CD4-positive, CD25-positive, alpha-beta regulatory T cell (primary cell): ENCODE data around the gene CYP4F11. TPM values are rescaled to one million over a fixed set of nuclear protein-coding genes. Genes with fewer than 3 reads are reported as not detected.
A peak's percentile ranks its signal among the peaks of the same experiment; 100 is the strongest.
"Not testable (repeated sequence)": the region's sequence is repeated elsewhere in the genome, so short reads cannot be mapped to it uniquely, and the experiment has no call there.

ENCODE experiments used
- ATAC-seq, 2 donors: fragments of 150-1000 bp; cut with Tn5 transposase; one replicate each; pipeline ENCODE4 v1.10.0; 2021; ENCODE audit warnings: low read depth in 2 of 2, moderate number of reproducible peaks in 2 of 2, moderate library complexity in 1 of 2
- DNase-seq, 3 donors: peaks; one replicate each; pipeline versions ENCODE4 v3.0.0 to v3.0.0-alpha.2; 2012 to 2022; ENCODE audit warnings: mixed read lengths in 1 of 3
- H3K27ac ChIP-seq: one replicate; pipeline ENCODE4 v1.7.0; 2013; ENCODE audit warnings: mild to moderate bottlenecking, low read length; ENCODE audit not compliant: insufficient read depth, poor library complexity, severe bottlenecking
- H3K27me3 ChIP-seq: one replicate; pipeline ENCODE4 v1.7.0; 2013; ENCODE audit warnings: low read length; ENCODE audit not compliant: control insufficient read depth, insufficient read depth
- H3K36me3 ChIP-seq: one replicate; pipeline ENCODE4 v1.7.0; 2013; ENCODE audit warnings: mild to moderate bottlenecking, low read length, moderate library complexity; ENCODE audit not compliant: control insufficient read depth, insufficient read depth
- H3K4me1 ChIP-seq: 2 replicates; pipeline ENCODE4 v1.7.0; 2013; ENCODE audit warnings: mild to moderate bottlenecking, low read length; ENCODE audit not compliant: insufficient read depth, control insufficient read depth, poor library complexity, severe bottlenecking
- H3K4me3 ChIP-seq: one replicate; pipeline ENCODE4 v1.7.0; 2013; ENCODE audit warnings: low read depth, mild to moderate bottlenecking, low read length, moderate library complexity
- H3K9me3 ChIP-seq, 2 experiments: 1 replicate in 1 of 2; 2 replicates in 1 of 2; pipeline ENCODE4 v1.7.0; 2013; ENCODE audit warnings: low read length in 2 of 2, mild to moderate bottlenecking in 1 of 2, moderate library complexity in 1 of 2; ENCODE audit not compliant: control insufficient read depth in 2 of 2
- H3K27ac Mint-ChIP-seq, 3 donors: one replicate each; pipeline ENCODE4 v1.8.0; 2020 to 2022; ENCODE audit warnings: mild to moderate bottlenecking in 3 of 3, mixed read lengths in 3 of 3, moderate library complexity in 2 of 3
- H3K27me3 Mint-ChIP-seq: one replicate; pipeline ENCODE4 v1.8.0; 2022; ENCODE audit warnings: mild to moderate bottlenecking, mixed read lengths
- H3K36me3 Mint-ChIP-seq: one replicate; pipeline ENCODE4 v1.8.0; 2020; ENCODE audit warnings: mixed read lengths
- H3K4me1 Mint-ChIP-seq, 4 donors: one replicate each; pipeline ENCODE4 v1.8.0; 2020 to 2022; ENCODE audit warnings: mixed read lengths in 4 of 4, mild to moderate bottlenecking in 1 of 4
- H3K4me3 Mint-ChIP-seq, 4 donors: one replicate each; pipeline ENCODE4 v1.8.0; 2020 to 2022; ENCODE audit warnings: mild to moderate bottlenecking in 4 of 4, mixed read lengths in 4 of 4, moderate library complexity in 3 of 4
- H3K9me3 Mint-ChIP-seq, 7 donors: one replicate each; pipeline ENCODE4 v1.8.0; 2020 to 2022; ENCODE audit warnings: mixed read lengths in 7 of 7, mild to moderate bottlenecking in 3 of 7, moderate library complexity in 2 of 7
- polyA plus RNA-seq, 4 donors: library from polyadenylated mRNA; unstranded; fragments of 300-500 nt; fragmentation: Illumina TruSeq; gene quantifications; one replicate each; pipeline ENCODE4 v1.2.3, GENCODE V29; 2021
- total RNA-seq: library from RNA; stranded (reverse); gene quantifications from one replicate; pipeline ENCODE4 v1.2.3, GENCODE V29; 2022

The CYP4F11 gene
- total and polyA plus RNA-seq, 5 donors from 2014 or later: not detected

DNA sequence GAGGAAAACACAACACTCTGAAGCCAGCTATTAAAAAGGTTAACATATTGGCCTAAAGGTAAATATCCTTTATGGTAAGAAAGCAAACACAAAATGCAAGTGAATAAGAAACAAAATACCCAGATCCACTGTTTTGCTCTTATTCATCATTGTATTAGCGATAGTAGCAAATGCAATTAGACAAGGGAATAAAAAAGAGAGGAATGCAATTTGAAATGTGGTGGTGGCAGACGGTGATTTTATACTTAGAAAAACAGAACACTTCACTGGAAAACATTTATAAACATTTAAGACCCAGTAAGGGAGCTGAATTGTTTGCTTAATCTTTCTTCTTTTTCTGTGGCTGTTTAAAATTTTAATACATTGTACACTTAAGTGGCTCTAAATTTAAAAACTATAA is 19.2 kb downstream of the CYP4F11 start:
- H3K36me3 Mint-ChIP-seq: no peaks in the 10 kb centered on the region
- no peak overlapping the region for H3K4me3 ChIP-seq
- no peak for ATAC-seq
- no peak overlapping the region for H3K4me3 Mint-ChIP-seq
- H3K4me1 ChIP-seq: no peaks in the 10 kb centered on the region
- no peak overlapping the region for H3K27ac Mint-ChIP-seq
- no peaks in the 10 kb centered on the region for H3K36me3 ChIP-seq
- peaks cover 9 to 11% of the 10 kb centered on the region in 2 experiments for H3K9me3 ChIP-seq
- no peak overlapping the region for H3K27ac ChIP-seq
- H3K27me3 ChIP-seq: peaks cover 28% of the 10 kb centered on the region
- DNase-seq: no peak
- H3K27me3 Mint-ChIP-seq: peaks cover 47% of the 10 kb centered on the region
- H3K4me1 Mint-ChIP-seq: peaks cover 0 to 5% (median 3%) of the 10 kb centered on the region in 4 donors
- H3K9me3 Mint-ChIP-seq: peaks cover 0 to 8% (median 6%) of the 10 kb centered on the region in 7 donors

DNA sequence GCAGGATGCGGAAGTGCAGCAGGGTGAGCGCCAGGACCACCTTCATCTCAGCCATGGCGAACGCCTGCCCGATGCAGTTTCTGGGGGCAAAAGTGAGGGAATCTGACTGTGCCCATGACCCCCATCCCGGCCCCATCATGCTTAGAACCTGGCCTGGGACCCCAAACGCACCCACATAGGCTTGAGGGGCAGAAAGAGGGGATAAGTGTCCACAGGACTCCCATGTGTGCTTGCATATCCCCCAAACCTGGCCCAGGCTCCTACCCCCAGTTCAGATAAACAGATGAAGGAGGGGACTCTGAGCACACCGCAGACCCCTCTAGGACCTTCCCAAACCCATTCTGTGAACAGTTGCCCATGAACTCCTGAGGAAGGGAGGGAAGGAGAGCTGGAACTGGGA is 20.5 kb downstream of the CYP4F11 start:
- H3K4me1 Mint-ChIP-seq: peaks cover 0 to 4% (median 1%) of the 10 kb centered on the region in 4 donors
- no peak overlapping the region for H3K4me3 Mint-ChIP-seq
- peaks cover 36% of the 10 kb centered on the region for H3K27me3 ChIP-seq
- H3K4me3 ChIP-seq: no peak overlapping the region
- peaks cover 51% of the 10 kb centered on the region for H3K27me3 Mint-ChIP-seq
- peaks cover 0 to 8% (median 6%) of the 10 kb centered on the region in 7 donors for H3K9me3 Mint-ChIP-seq
- no peak overlapping the region for H3K27ac ChIP-seq
- peaks cover 9 to 11% of the 10 kb centered on the region in 2 experiments for H3K9me3 ChIP-seq
- H3K36me3 Mint-ChIP-seq: no peaks in the 10 kb centered on the region
- ATAC-seq (no peak), DNase-seq (no peak)
- no peak overlapping the region for H3K27ac Mint-ChIP-seq
- H3K36me3 ChIP-seq: no peaks in the 10 kb centered on the region
- H3K4me1 ChIP-seq: no peaks in the 10 kb centered on the region

DNA sequence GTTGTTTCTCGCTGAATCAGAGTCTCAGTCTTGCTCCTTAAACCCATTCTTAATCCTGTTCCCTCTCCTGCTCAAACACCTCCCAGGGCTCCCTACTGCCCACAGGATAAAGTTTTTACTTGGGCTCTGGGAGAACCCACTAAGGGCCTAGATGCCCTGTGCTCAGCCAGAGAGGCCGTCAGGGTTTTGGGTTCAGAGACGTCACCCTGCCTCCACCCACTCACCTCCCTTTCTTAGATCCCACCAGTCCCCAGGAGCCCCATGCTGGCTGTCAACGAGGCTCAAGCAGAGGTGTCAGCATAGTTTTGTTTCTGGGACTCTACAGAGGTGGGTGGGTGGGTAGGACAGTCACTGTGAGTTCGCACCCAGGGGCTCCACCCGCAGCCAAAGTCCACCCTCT is 20.9 kb downstream of the CYP4F11 start:
- Histone ChIP-seq H3K4me1 (no peaks in the 10 kb centered on the region), H3K4me3 (no peak overlapping the region), H3K27me3 (peaks cover 39% of the 10 kb centered on the region), H3K9me3 (peaks cover 9 to 11% of the 10 kb centered on the region in 2 experiments), H3K27ac (no peak overlapping the region), H3K36me3 (no peaks in the 10 kb centered on the region)
- Mint-ChIP-seq H3K27ac (no peak overlapping the region), H3K27me3 (peaks cover 53% of the 10 kb centered on the region), H3K4me1 (peaks cover 0 to 4% (median 1%) of the 10 kb centered on the region in 4 donors), H3K4me3 (no peak overlapping the region), H3K9me3 (peaks cover 0 to 8% (median 6%) of the 10 kb centered on the region in 7 donors), H3K36me3 (no peaks in the 10 kb centered on the region)
- ATAC-seq (no peak), DNase-seq (no peak)

DNA sequence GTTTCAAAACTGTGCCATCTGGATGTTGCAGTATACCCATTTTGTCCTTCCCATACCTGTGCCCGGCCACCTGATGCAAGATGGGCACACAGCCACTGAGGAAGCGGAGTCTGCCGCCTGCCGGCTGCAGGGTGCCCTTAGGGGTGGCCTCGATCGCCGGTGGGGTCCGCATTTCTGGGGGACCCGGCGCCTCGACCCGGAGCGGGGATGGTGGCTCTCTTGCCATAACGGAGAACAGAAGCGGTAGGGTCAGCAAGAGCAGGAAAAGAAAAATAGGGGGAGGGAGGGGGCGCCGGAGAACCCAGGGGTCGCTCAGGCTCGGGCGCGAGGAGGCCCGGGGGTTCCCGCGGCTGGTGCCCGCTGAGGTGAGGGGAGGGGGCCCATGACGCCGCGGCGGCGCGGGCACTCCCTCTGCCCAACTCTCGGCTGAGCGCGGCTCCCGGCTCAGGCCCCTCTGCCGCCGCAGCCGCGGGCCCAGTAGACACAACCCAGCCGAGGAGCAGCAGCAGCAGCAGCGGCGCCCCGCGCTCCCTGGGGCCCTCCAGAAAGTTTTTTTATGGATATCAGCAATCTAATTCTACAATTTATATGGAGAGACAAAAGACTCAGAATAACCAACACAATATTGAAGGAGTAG is 22.6 kb downstream of the CYP4F11 start:
- Histone ChIP-seq H3K4me3 (no peak overlapping the region), H3K36me3 (no peaks in the 10 kb centered on the region), H3K27me3 (peaks cover 43% of the 10 kb centered on the region), H3K27ac (no peak overlapping the region), H3K4me1 (no peaks in the 10 kb centered on the region), H3K9me3 (peaks cover 9 to 11% of the 10 kb centered on the region in 2 experiments)
- no peak overlapping the region for H3K4me3 Mint-ChIP-seq
- DNase-seq (no peak), ATAC-seq (no peak)
- peaks cover 55% of the 10 kb centered on the region for H3K27me3 Mint-ChIP-seq
- H3K9me3 Mint-ChIP-seq: peaks cover 2 to 12% (median 5%) of the 10 kb centered on the region in 7 donors
- peaks cover 0 to 4% (median 1%) of the 10 kb centered on the region in 4 donors for H3K4me1 Mint-ChIP-seq
- no peaks in the 10 kb centered on the region for H3K36me3 Mint-ChIP-seq
- H3K27ac Mint-ChIP-seq: no peak overlapping the region

GRCh38 chr19:15905026-15905425 is 29.3 kb downstream of the CYP4F11 start:
- Histone ChIP-seq H3K9me3 (peaks cover 0 to 7% of the 10 kb centered on the region in 2 experiments), H3K36me3 (no peaks in the 10 kb centered on the region), H3K4me1 (no peaks in the 10 kb centered on the region), H3K27me3 (peaks cover 35% of the 10 kb centered on the region), H3K27ac (no peak overlapping the region), H3K4me3 (no peak overlapping the region)
- peaks cover 71% of the 10 kb centered on the region for H3K27me3 Mint-ChIP-seq
- H3K36me3 Mint-ChIP-seq: no peaks in the 10 kb centered on the region
- DNase-seq (no peak), ATAC-seq (no peak)
- peaks cover 0 to 9% (median 6%) of the 10 kb centered on the region in 4 donors for H3K4me1 Mint-ChIP-seq
- no peak overlapping the region for H3K4me3 Mint-ChIP-seq
- peaks cover 0 to 8% (median 2%) of the 10 kb centered on the region in 7 donors for H3K9me3 Mint-ChIP-seq
- no peak overlapping the region for H3K27ac Mint-ChIP-seq

DNA sequence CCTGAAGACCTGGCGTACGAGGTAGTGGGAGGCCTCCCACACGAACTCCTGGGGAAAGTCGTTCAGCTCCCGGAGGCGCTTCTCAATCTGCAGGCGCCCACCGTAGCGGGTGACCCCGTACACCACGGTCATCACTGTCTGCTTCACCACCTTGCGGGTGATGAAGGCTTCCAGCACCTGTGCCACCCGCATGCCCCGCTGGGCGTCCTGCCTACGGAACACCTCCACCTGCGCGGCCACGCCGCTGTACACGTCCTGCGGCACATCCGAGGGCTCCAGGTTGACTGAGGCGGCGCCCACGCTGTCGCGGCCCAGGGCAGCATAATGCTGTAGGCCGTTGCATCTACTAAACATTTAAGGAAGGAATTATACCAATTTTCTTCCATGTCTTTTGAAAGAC is 31.4 kb downstream of the CYP4F11 start:
- not testable (repeated sequence) for DNase-seq, H3K36me3 ChIP-seq, ATAC-seq, H3K27ac ChIP-seq, H3K4me3 ChIP-seq, H3K4me3 Mint-ChIP-seq, H3K9me3 Mint-ChIP-seq, H3K27ac Mint-ChIP-seq, H3K9me3 ChIP-seq, H3K36me3 Mint-ChIP-seq, H3K4me1 ChIP-seq
- peaks cover 66% of the 10 kb centered on the region for H3K27me3 Mint-ChIP-seq
- H3K4me1 Mint-ChIP-seq: peaks cover 0 to 11% (median 6%) of the 10 kb centered on the region in 4 donors
- peaks cover 24% of the 10 kb centered on the region for H3K27me3 ChIP-seq

GRCh38 chr19:15902254-15902653 is 32.1 kb downstream of the CYP4F11 start:
- Mint-ChIP-seq H3K4me3 (no peak overlapping the region), H3K27ac (no peak overlapping the region), H3K4me1 (peaks cover 0 to 11% (median 6%) of the 10 kb centered on the region in 4 donors), H3K36me3 (no peaks in the 10 kb centered on the region), H3K9me3 (peaks cover 0 to 5% (median 1%) of the 10 kb centered on the region in 7 donors), H3K27me3 (peaks cover 62% of the 10 kb centered on the region)
- DNase-seq: no peak
- Histone ChIP-seq H3K9me3 (peaks cover 0 to 7% of the 10 kb centered on the region in 2 experiments), H3K4me1 (no peaks in the 10 kb centered on the region), H3K27me3 (peaks cover 19% of the 10 kb centered on the region), H3K4me3 (no peak overlapping the region), H3K36me3 (no peaks in the 10 kb centered on the region), H3K27ac (no peak overlapping the region)
- no peak for ATAC-seq

- peaks cover 0 to 7% of the 10 kb centered on the region in 2 experiments for H3K9me3 ChIP-seq
- H3K4me1 Mint-ChIP-seq: peaks cover 0 to 11% (median 6%) of the 10 kb centered on the region in 4 donors
- no peaks in the 10 kb centered on the region for H3K36me3 ChIP-seq
- no peak overlapping the region for H3K27ac Mint-ChIP-seq
- H3K4me3 ChIP-seq: no peak overlapping the region
- H3K4me1 ChIP-seq: no peaks in the 10 kb centered on the region
- no peak for ATAC-seq
- peaks cover 0 to 4% (median 1%) of the 10 kb centered on the region in 7 donors for H3K9me3 Mint-ChIP-seq
- peaks cover 7% of the 10 kb centered on the region for H3K27me3 ChIP-seq
- no peak overlapping the region for H3K27ac ChIP-seq
- H3K36me3 Mint-ChIP-seq: no peaks in the 10 kb centered on the region
- no peak for DNase-seq
- peaks cover 50% of the 10 kb centered on the region for H3K27me3 Mint-ChIP-seq
- peak overlapping the region in 2 of 4 donors; percentile 69 to 77 for H3K4me3 Mint-ChIP-seq
Observed at GRCh38 chr19:15900504-15900903, 33.8 kb downstream of the CYP4F11 start.
